ENCODE data around the gene UNC93B1. TPM values are rescaled to one million over a fixed set of nuclear protein-coding genes. Genes with fewer than 3 reads are reported as not detected.

The UNC93B1 gene
- total and polyA plus RNA-seq, 11 donors, result 5.0 to 34.2 (median 6.9) TPM

DNA sequence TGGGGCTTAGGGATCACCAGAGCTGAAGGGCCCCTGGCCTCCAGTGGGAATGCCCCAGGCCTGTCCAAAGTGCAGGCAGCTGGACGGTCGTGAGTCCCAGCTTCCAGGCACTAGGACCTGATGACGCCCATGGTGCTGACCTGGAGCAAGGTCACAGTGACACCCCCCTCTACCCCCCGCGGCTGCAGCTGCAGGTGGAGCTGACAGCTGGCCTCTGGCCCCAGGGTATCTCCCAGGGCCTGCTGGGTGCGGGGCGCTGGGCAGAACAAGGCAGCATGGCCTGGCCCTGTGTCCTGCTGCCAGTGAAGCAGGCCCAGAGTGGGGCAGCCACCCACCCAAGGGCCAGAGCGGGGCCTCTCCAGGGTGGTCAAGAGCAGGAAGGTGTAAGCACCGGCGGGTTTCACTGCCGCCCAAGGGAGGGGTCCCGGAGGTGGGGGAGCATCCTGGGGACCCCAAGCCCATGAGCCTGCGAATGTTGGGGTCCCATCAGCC is 34.4 kb upstream of the UNC93B1 start:
- ATAC-seq (peak in 3 of 4 donors; percentile 3 to 8 (median 3)), DNase-seq (peak in 4 of 5 donors; percentile 43 to 62 (median 48))
- no peak for TF ChIP-seq POLR2A (IDR thresholded peaks at IDR 0.05)
- peak overlapping the region; percentile 7 to 95 (median 80) for H3K4me3 ChIP-seq
- peak overlapping the region; percentile 74 to 96 (median 90) for H3K27ac ChIP-seq
- H3K27me3 ChIP-seq, result no peaks in the 10 kb centered on the region
- H3K9me3 ChIP-seq, result no peaks in the 10 kb centered on the region
- 20 to 37% (median 27%) methylated on average over 5 to 13 of the region's 13 CpGs for WGBS, 4 donors
- peaks cover 0 to 39% (median 18%) of the 10 kb centered on the region in 9 donors for H3K36me3 ChIP-seq
- intact Hi-C loops (cut with DNase I), result loop anchor here in 5 of 10 donors (2.0 to 10.0 kb wide), 9 partner anchors 36 to 177 kb away; partner anchors contain the start of genes CHKA (in 4 of the 5), KMT5B (in 2 of the 5) and UNC93B1 (in 1 of the 5)
- H3K4me1 ChIP-seq, result peaks cover 11 to 62% (median 45%) of the 10 kb centered on the region in 12 donors

DNA sequence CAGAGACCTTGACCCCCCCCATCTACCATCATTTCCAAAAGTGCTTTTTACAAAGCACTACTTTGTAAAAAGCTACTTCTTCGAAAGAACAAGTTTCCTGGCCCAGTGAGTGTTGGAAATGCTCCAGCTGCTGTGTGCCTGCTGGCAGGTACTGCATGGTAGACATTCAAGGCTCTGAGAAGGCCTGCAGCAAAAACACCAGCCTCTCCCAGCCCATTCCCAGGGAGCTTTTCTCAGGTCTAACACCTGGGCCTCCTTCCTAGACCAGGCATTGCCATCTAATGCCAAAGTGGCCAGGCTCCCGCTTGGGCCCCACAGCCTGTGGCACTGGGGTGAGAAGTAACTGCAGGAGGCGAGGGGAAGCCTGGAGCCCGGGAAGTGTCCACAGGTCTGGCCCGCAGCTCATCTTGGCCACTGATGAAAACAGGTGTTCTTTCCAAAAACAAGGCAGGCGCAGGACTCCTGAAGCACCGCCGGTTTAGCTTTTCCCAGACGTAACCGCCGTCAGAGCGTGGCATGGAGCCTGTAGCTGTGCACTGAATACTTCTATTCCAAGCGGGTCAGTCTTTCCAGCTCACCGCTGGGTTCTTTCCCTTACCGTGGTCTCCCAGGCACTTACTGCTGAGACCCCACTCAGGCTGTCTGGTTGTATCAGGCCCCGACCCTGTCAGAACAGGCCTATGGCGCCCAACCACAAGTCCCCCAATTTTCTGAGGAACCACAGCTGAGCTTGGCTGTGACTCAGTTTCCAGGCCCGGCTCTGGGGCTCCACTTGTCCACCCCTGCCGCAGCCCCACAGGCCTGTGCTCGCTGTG is 33.7 kb upstream of the UNC93B1 start:
- Histone ChIP-seq H3K36me3 (peaks cover 0 to 39% (median 16%) of the 10 kb centered on the region in 9 donors), H3K4me3 (peak overlapping the region in 4 of 12 donors; percentile 77 to 88 (median 85)), H3K4me1 (peaks cover 11 to 68% (median 50%) of the 10 kb centered on the region in 12 donors), H3K27me3 (no peaks in the 10 kb centered on the region), H3K9me3 (no peaks in the 10 kb centered on the region), H3K27ac (peak overlapping the region; percentile 74 to 96 (median 90))
- TF ChIP-seq POLR2A (IDR thresholded peaks at IDR 0.05) (no peak), CTCF (IDR thresholded peaks at IDR 0.05) (no peak)
- intact Hi-C loops (cut with DNase I), result loop anchor here in 5 of 10 donors (2.0 to 10.0 kb wide), 9 partner anchors 35 to 177 kb away; partner anchors contain the start of genes CHKA (in 4 of the 5), KMT5B (in 2 of the 5) and UNC93B1 (in 1 of the 5)
- DNase-seq (peak in 3 of 5 donors; percentile 23 to 54 (median 34)), ATAC-seq (no peak)
- 80 to 85% (median 82%) methylated on average over 20 of the region's 20 CpGs for WGBS, 4 donors

DNA sequence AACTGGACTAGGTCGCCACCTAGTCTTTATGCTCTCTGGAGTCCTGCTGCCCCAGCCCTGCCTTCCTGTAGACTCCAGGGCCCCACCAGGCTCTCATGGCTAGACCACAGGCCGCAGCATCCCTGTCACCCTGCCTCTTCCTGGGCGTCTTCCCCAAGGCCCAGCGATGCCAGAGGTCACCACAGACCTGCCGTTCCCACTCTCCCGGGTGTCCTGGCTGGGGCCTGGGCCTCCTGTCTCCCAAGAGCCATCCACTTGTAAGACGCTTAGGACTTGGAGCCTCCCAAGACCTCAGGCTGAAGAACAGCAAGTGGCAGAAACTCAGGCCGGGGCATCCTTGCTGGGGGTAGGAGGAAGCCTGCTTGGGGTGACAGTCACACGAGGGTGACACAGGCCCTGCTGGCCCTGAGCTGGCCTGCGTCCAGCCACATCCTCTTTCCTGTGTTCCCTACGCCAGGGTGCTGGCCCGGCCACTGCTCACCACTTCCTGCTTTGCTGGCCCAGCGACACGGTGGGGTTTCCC is 32.9 kb upstream of the UNC93B1 start:
- no peaks in the 10 kb centered on the region for H3K27me3 ChIP-seq
- WGBS, 4 donors, result 41 to 58% (median 48%) methylated on average over 14 of the region's 14 CpGs
- intact Hi-C loops (cut with DNase I), result loop anchor here in 5 of 10 donors (5.0 to 10.0 kb wide), 8 partner anchors 34 to 178 kb away; partner anchors contain the start of genes CHKA (in 3 of the 5), KMT5B (in 2 of the 5) and UNC93B1 (in 1 of the 5)
- H3K27ac ChIP-seq, result peak overlapping the region; percentile 74 to 96 (median 89)
- H3K4me3 ChIP-seq, result no peak overlapping the region
- peaks cover 0 to 43% (median 17%) of the 10 kb centered on the region in 9 donors for H3K36me3 ChIP-seq
- DNase-seq, result peak; percentile 68 to 87 (median 81)
- H3K9me3 ChIP-seq, result no peaks in the 10 kb centered on the region
- TF ChIP-seq CTCF (IDR thresholded peaks at IDR 0.05), result no peak
- no peak for TF ChIP-seq POLR2A (IDR thresholded peaks at IDR 0.05)
- H3K4me1 ChIP-seq, result peaks cover 11 to 77% (median 55%) of the 10 kb centered on the region in 12 donors
- peak in 2 of 4 donors; percentile 6 to 58 for ATAC-seq

- no peak for ATAC-seq
- H3K4me1 ChIP-seq, result peaks cover 11 to 82% (median 59%) of the 10 kb centered on the region in 12 donors
- H3K4me3 ChIP-seq, result no peak overlapping the region
- no peaks in the 10 kb centered on the region for H3K27me3 ChIP-seq
- H3K9me3 ChIP-seq, result no peaks in the 10 kb centered on the region
- peaks cover 0 to 41% (median 17%) of the 10 kb centered on the region in 9 donors for H3K36me3 ChIP-seq
- 81 to 84% (median 83%) methylated on average over 16 to 27 of the region's 27 CpGs for WGBS, 4 donors
- peak overlapping the region; percentile 74 to 96 (median 89) for H3K27ac ChIP-seq
- intact Hi-C loops (cut with DNase I), result loop anchor here in 5 of 10 donors (5.0 to 10.0 kb wide), 8 partner anchors 34 to 179 kb away; partner anchors contain the start of genes CHKA (in 3 of the 5), KMT5B (in 2 of the 5) and UNC93B1 (in 1 of the 5)
- DNase-seq, result peak in 1 of 5 donors; percentile 52
- TF ChIP-seq POLR2A (IDR thresholded peaks at IDR 0.05) (no peak), CTCF (IDR thresholded peaks at IDR 0.05) (no peak)
These were observed 32.3 kb upstream of the UNC93B1 start for GRCh38 chr11:68036141-68036716.
